M059J (cell line): ENCODE results near the gene SLC39A11. TPM values are rescaled to one million over a fixed set of nuclear protein-coding genes. Genes with fewer than 3 reads are reported as not detected.
"Not testable (repeated sequence)": the region's sequence is repeated elsewhere in the genome, so short reads cannot be mapped to it uniquely, and the experiment has no call there.

Experiments
- DNase-seq: peaks from one replicate; pipeline ENCODE4 v3.0.0-alpha.2; 2012; ENCODE audit warnings: low read depth
- total RNA-seq: library from RNA; depleted of rRNA; stranded (reverse); fragments of >200 nt; shearing (Covaris generic); gene quantifications from 2 replicates; pipeline ENCODE4 v1.2.3, GENCODE V29; 2014

Gene SLC39A11
- total RNA-seq, 1 experiment from 2014 or later: 22.2 TPM

- no peak for DNase-seq
These were observed 255.2 kb downstream of the SLC39A11 start for GRCh38 chr17:72837335-72837734.

- DNase-seq: no peak
These were observed 259.2 kb downstream of the SLC39A11 start for GRCh38 chr17:72833128-72833765.

- no peak for DNase-seq
These were observed 260.2 kb downstream of the SLC39A11 start for GRCh38 chr17:72832306-72832705.

GRCh38 chr17:72829883-72830282 is 262.6 kb downstream of the SLC39A11 start:
- no peak for DNase-seq

- DNase-seq: peak; percentile 47
These were observed 265.9 kb downstream of the SLC39A11 start for GRCh38 chr17:72826602-72827001.

GRCh38 chr17:72826059-72826458 is 266.4 kb downstream of the SLC39A11 start:
- not testable (repeated sequence) for DNase-seq

GRCh38 chr17:72825218-72825617 is 267.3 kb downstream of the SLC39A11 start:
- no peak for DNase-seq

- DNase-seq: not testable (repeated sequence)
These were observed 268.2 kb downstream of the SLC39A11 start for GRCh38 chr17:72824267-72824666.

- no peak for DNase-seq
These were observed 270.0 kb downstream of the SLC39A11 start for GRCh38 chr17:72822358-72823023.

GRCh38 chr17:72816406-72816805 is 276.1 kb downstream of the SLC39A11 start:
- DNase-seq: no peak

- DNase-seq: no peak
These were observed 279.0 kb downstream of the SLC39A11 start for GRCh38 chr17:72813481-72813880.

GRCh38 chr17:72812823-72813222 is 279.7 kb downstream of the SLC39A11 start:
- DNase-seq: peak; percentile 85

- DNase-seq: no peak
These were observed 280.4 kb downstream of the SLC39A11 start for GRCh38 chr17:72811976-72812687.

GRCh38 chr17:72810991-72811508 is 281.4 kb downstream of the SLC39A11 start:
- no peak for DNase-seq

- no peak for DNase-seq
These were observed 286.5 kb downstream of the SLC39A11 start for GRCh38 chr17:72806011-72806410.

- DNase-seq: no peak
These were observed 287.4 kb downstream of the SLC39A11 start for GRCh38 chr17:72804949-72805707.

GRCh38 chr17:72802726-72803125 is 289.8 kb downstream of the SLC39A11 start:
- no peak for DNase-seq

- no peak for DNase-seq
These were observed 295.3 kb downstream of the SLC39A11 start for GRCh38 chr17:72797142-72797541.

- no peak for DNase-seq
These were observed 296.5 kb downstream of the SLC39A11 start for GRCh38 chr17:72795941-72796340.

- no peak for DNase-seq
These were observed 298.3 kb downstream of the SLC39A11 start for GRCh38 chr17:72794152-72794551.

GRCh38 chr17:72792771-72793170 is 299.7 kb downstream of the SLC39A11 start:
- no peak for DNase-seq

- no peak for DNase-seq
These were observed 302.3 kb downstream of the SLC39A11 start for GRCh38 chr17:72790190-72790589.
